MCF 10A (cell line): Measurements from ENCODE around the gene ZNF146. TPM values are rescaled to one million over a fixed set of nuclear protein-coding genes. Genes with fewer than 3 reads are reported as not detected.
"Not testable (repeated sequence)": the region's sequence is repeated elsewhere in the genome, so short reads cannot be mapped to it uniquely, and the experiment has no call there.

Source experiments
- BruUV-seq: library from RNA; stranded (reverse); fragments of 400-500 nt; replicated peaks from 2 replicates; lab custom pipeline; 2021; lab: Mats Ljungman, UMichigan
- CTCF ChIA-PET: fragments of 300-600 bp; sonication (Branson Sonifier 250); formaldehyde crosslinking; extraction: SDS; loops from one replicate; lab custom pipeline; 2021; ENCODE audit warnings: antibody characterized with exemption, inconsistent platforms; lab: Yijun Ruan, JAX
- POLR2A ChIA-PET: fragments of 300-600, 350-650 bp; sonication (Branson Sonifier 250); formaldehyde crosslinking; extraction: SDS; loops from one replicate; lab custom pipeline; 2020; ENCODE audit warnings: antibody characterized with exemption, inconsistent platforms; lab: Yijun Ruan, JAX
- DNase-seq: peaks from one replicate; pipeline ENCODE4 v3.0.0-alpha.2; 2018; ENCODE audit not compliant: unreplicated experiment
- H3K27ac Mint-ChIP-seq: one replicate; pipeline ENCODE4 v1.8.0; 2022; ENCODE audit warnings: mild to moderate bottlenecking, low read depth, mixed read lengths; ENCODE audit not compliant: unreplicated experiment
- H3K27me3 Mint-ChIP-seq: one replicate; pipeline ENCODE4 v1.8.0; 2022; ENCODE audit warnings: mixed read lengths; ENCODE audit not compliant: insufficient read depth, unreplicated experiment
- H3K36me3 Mint-ChIP-seq: one replicate; pipeline ENCODE4 v1.8.0; 2022; ENCODE audit warnings: mild to moderate bottlenecking, moderate library complexity, mixed read lengths; ENCODE audit not compliant: insufficient read depth, unreplicated experiment
- H3K4me1 Mint-ChIP-seq: one replicate; pipeline ENCODE4 v1.8.0; 2022; ENCODE audit warnings: mixed read lengths; ENCODE audit not compliant: insufficient read depth, unreplicated experiment
- H3K4me3 Mint-ChIP-seq: one replicate; pipeline ENCODE4 v1.8.0; 2022; ENCODE audit warnings: mild to moderate bottlenecking, moderate library complexity, mixed read lengths; ENCODE audit not compliant: unreplicated experiment
- H3K9me3 Mint-ChIP-seq: one replicate; pipeline ENCODE4 v1.8.0; 2022; ENCODE audit warnings: mixed read lengths; ENCODE audit not compliant: unreplicated experiment
- CTCF ChIP-seq: fragments of 200-600 bp; IDR thresholded peaks from one replicate; pipeline ENCODE4 v1.8.0; 2022; ENCODE audit warnings: antibody characterized with exemption, mild to moderate bottlenecking; ENCODE audit not compliant: unreplicated experiment
- intact Hi-C: fragments of 100-400 bp; cut with micrococcal nuclease; formaldehyde crosslinking; loops from 2 replicates; pipeline ENCODE4 v1.14.1; 2022
- total RNA-seq: library from RNA; stranded (reverse); gene quantifications from 2 replicates; pipeline ENCODE4 v1.2.3, GENCODE V29; 2022

The ZNF146 gene
- total RNA-seq, 1 experiment from 2014 or later: 132 TPM

- no TSS peak for BruUV-seq
- no peaks in the 10 kb centered on the region for H3K27me3 Mint-ChIP-seq
- ChIA-PET POLR2A (no interaction called here), CTCF (no interaction called here)
- H3K4me1 Mint-ChIP-seq: peaks cover 18% of the 10 kb centered on the region
- peaks cover 92% of the 10 kb centered on the region for H3K36me3 Mint-ChIP-seq
- intact Hi-C loops: no loop called here
- DNase-seq: no peak
- peaks cover 15% of the 10 kb centered on the region for H3K9me3 Mint-ChIP-seq
- H3K27ac Mint-ChIP-seq: no peak overlapping the region
- peak overlapping the region; percentile 14 for H3K4me3 Mint-ChIP-seq
- TF ChIP-seq CTCF: no peak
Observed at GRCh38 chr19:36221474-36221873, 6.6 kb downstream of the ZNF146 start.

- TF ChIP-seq CTCF: no peak
- Mint-ChIP-seq H3K27ac (no peak overlapping the region), H3K27me3 (no peaks in the 10 kb centered on the region), H3K9me3 (peaks cover 15% of the 10 kb centered on the region), H3K4me1 (peaks cover 12% of the 10 kb centered on the region), H3K36me3 (peaks cover 96% of the 10 kb centered on the region), H3K4me3 (no peak overlapping the region)
- ChIA-PET CTCF (interaction anchor here (0.6 to 0.7 kb wide), 3 partner anchors 9 to 1750 kb away, joined by 3 to 6 read pairs (median 3); no protein-coding TSS in a partner anchor), POLR2A (interaction anchor here (0.8 kb wide), 1 partner anchor 14 kb away, joined by 3 read pairs; no protein-coding TSS in a partner anchor)
- no TSS peak for BruUV-seq
- DNase-seq: no peak
- intact Hi-C loops: no loop called here
Observed at GRCh38 chr19:36222503-36222902, 7.6 kb downstream of the ZNF146 start.

- H3K36me3 Mint-ChIP-seq: peaks cover 99% of the 10 kb centered on the region
- H3K4me1 Mint-ChIP-seq: peaks cover 12% of the 10 kb centered on the region
- CTCF ChIA-PET: interaction anchor here (0.6 kb wide), 1 partner anchor 114 kb away, joined by 4 read pairs; no protein-coding TSS in a partner anchor
- no TSS peak for BruUV-seq
- POLR2A ChIA-PET: interaction anchor here (2.1 kb wide), 1 partner anchor 10 kb away, joined by 22 read pairs; the partner anchor contains the start of genes ZNF146 and ZNF565
- H3K9me3 Mint-ChIP-seq: peaks cover 30% of the 10 kb centered on the region
- no peak overlapping the region for H3K27ac Mint-ChIP-seq
- intact Hi-C loops: no loop called here
- no peak for DNase-seq
- no peak for TF ChIP-seq CTCF
- no peak overlapping the region for H3K4me3 Mint-ChIP-seq
- no peaks in the 10 kb centered on the region for H3K27me3 Mint-ChIP-seq
Observed at GRCh38 chr19:36225219-36225892, 10.4 kb downstream of the ZNF146 start.

- H3K4me3 Mint-ChIP-seq, BruUV-seq, H3K27ac Mint-ChIP-seq, H3K4me1 Mint-ChIP-seq, intact Hi-C loops, POLR2A ChIA-PET, DNase-seq, CTCF ChIA-PET, H3K27me3 Mint-ChIP-seq: not testable (repeated sequence)
- H3K36me3 Mint-ChIP-seq: peaks cover 98% of the 10 kb centered on the region
- H3K9me3 Mint-ChIP-seq: peaks cover 25% of the 10 kb centered on the region
Observed at GRCh38 chr19:36233626-36234025, 18.7 kb downstream of the ZNF146 start.
